GM18867 (cell line): ENCODE results near the gene ISYNA1.
A peak's percentile ranks its signal among the peaks of the same experiment; 100 is the strongest.

ENCODE experiments used
- ATAC-seq: cut with Tn5 transposase; IDR thresholded peaks from one replicate; pipeline ENCODE4 v1.9.1; 2021; ENCODE audit warnings: mild to moderate bottlenecking, moderate library complexity; ENCODE audit not compliant: unreplicated experiment

The ISYNA1 gene

DNA sequence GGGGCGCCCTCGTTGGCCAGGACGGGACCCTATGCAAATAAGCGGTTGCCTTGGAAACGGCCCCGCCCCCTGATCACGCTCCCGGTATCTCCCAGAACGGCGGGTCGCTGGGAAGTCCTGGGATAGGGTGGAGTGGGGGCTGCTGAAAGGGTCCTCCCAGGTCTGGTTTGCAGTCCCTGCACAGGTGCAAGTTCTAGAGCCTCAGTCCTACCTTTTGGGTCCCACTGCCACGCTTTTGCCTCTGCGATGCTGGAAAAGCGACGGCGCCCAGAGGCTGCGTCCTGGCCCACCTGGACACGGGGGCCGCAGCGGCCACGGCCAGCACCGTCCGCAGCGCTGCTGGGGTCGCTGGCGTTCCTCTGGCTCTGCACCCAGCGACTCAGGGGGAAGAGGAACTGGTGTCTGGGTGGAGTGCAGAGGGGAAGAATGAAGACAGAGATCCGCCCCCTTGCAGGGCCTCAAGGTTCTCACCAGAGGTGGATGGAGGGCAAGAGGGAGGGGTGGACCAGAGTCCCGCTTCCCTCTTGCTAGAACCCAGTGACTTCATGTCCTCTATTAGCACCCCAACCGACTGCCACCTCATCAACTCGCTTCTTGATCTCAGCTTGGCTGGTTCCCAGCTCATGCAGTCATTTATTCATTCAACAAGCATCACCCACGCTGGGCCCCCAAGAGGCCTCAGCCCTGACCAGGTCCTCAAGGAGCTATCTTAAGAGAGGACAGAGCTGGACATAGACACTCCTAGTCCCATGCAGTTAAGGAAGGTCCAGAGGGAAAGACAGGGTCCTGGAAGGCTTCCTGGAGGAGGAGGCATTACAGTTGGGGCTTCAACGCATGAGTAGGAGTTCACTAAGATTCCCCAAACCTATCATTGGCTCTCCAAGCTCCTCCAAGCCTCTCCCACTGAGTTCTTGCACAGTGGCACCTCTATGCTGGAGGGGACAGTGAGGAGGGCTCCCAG, 40.4 kb downstream of the ISYNA1 start, which contains the start of gene LRRC25:
Gene LRRC25 (minus strand): TSS at position 381 of the 961 bp plus-strand sequence. CDS start 659 bp downstream, outside the sequence.
- peak; percentile 53 for ATAC-seq

DNA sequence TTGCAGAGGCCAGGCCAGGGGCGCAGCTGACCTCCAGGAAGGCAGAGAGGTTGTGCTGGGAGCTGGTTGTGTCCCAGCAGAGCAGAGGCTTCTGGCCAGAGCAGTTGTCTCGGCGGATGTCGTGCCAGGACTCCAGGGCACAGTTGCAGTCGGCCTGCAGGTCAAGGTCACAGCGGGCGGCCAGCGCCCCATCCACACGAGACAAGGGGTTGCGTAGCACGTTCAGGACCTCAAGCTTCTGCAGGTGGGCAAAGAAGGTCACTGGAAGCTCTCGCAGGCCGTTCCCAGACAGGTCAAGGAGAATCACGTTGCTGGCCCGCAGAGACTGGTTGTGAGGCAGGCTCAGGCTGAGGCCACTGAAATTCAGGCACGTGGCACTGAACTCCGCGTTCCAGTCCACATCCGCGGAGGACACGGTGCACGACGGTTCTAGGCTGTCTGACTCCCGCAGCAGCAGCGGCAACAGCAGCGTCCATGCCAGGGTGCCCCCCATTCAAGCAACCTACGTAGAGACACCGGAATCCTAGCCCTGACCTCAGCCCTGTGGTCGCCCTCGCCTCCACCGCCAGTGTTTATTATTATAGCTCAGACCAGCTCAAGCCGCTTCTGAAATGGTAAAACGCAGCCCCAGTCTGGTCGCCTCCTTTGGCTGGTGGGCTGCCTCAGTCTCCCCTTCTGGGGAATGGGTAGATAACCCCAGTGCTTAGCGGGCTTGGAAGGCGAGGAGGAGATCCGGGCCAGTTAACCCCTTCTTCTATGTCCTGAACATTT, 41.3 kb downstream of the ISYNA1 start:
- ATAC-seq, result no peak

DNA sequence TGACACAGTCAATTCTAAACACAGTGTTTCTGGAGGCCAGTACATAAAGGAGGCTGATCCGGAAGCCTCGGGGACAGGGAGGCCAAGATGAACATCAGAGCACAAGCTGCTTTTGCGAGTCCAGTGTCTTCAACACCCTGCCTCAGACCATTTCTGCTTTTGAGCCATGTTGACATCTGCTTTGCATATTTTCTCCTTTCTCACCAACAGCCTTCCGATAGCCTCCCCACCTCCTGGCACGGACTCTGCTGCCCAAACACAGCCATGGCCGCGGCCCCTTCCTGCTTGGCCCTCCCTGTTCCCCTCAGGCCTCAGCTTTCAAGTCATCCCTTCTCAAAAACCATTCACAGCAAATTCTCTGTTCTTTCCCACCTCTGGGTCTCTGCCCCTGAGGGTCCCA, 44.1 kb downstream of the ISYNA1 start:
- ATAC-seq, result no peak

DNA sequence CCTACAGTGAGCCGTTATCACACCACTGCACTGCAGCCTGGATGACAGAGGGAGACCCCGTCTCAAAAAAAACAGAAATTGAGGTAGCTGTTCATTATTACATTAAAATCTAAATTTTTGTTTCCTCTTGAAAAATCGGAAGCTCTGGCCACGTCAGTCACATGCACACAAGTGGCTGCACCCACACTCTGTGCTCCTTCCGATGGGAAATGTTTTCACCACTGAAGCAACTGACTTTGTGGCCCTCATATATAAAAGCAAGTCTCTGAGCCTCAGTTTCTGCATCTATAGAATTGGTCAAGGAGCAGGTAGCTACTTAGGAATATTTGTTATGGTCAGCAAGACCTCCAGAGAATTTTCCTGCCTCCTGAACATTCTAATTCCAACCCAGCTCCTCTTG, 45.0 kb downstream of the ISYNA1 start:
- ATAC-seq, result no peak

DNA sequence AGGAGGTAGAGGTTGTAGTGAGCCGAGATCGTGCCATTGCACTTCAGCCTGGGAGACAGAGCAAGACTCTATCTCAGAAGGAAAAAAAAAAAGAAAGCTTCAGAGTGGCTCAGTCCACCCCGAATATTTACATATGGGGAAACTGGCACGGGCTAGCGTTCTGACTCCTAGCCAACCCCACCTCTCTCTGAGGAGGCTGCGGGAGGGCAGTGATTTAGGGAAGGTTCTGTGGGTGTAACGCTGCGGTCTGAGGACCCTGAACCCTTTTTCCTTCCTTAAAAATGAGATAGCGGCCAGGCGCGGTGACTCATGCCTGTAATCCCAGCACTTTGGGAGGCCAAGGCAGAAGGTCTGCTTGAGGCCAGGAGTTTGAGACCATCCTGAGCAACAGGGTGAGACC, 45.5 kb downstream of the ISYNA1 start:
- ATAC-seq, result no peak

DNA sequence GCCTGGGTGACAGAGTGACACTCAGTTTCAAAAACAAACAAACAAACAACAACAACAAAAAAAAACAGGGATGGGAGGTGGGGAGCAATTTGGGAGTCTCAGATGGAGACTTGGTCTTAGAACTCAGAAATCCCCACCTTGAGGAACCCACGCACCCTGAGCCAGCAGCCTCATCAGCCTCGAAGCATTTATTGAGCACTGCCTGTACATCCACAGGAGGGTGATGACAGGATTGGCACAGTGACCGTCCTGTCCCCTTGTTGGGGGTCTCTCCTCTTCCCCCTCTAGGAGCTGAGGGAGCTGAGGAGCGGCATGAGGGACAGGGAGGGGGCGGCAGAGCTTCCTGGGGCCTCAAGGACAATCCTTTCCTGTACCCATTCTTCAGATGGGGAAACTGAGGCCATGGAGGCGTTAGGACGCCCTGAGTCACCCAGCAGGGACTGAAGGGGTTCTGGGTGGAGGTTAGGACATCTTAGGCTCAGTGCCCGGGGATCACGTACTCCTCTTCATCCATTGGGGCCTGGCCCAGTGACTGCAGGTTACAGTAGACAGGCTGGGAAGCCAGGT, 46.3 kb downstream of the ISYNA1 start:
- ATAC-seq, result no peak

DNA sequence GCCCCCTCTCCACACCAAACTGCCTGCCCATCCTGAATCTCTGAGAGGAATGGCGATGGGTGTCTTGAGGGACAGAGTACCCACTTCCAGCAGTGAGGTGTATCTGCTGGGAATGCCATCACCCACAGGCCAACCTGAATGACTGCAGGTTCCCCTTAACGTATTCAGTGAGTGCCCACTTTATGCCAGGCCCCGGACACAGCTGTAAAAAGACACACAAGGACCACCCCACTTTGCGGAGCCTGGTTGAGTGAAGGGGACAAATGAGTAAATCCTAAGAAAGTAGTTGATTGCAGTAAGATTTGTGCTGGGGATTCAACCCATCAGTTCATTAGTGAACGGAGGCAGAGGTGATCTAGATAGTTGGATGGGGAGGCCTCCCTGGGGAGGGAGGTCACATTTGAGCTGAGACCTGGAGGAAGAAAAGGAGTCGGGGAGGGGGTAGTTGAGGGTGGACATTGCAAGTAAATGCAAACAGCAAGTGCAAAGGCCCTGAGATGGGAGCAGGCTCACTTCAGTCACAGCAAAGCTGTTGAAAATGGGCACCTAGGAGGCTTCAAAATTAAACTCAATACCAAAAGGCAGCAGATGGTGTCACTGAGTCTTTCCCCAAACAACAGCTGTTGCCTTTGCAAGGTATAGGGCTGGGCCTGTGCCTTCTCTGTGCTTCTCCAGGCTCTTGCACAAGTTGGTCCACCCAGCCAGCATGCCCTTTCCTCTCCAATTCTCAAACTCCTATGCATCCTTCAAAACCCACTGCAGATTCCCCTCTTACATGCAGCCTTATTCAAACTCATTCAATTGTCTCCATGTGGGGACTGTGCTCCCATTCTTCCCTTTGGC, 47.6 kb downstream of the ISYNA1 start:
- ATAC-seq, result no peak

DNA sequence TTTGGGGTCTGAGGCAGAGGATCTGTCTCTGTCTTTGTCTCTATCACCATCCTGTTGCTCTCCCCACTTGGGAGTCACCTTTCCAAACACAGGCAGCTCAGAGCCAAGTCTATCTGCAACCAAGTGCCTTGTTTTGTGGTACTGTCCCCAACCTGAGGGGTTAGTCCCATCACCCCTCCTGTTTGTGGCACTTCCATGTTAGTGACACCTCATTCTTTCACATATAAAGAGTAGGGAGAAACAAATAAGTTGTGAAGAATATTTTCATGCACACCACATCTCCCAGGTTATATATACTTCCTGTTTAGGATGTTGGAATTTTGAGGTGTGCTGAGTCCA, 48.2 kb downstream of the ISYNA1 start:
- ATAC-seq, result no peak

DNA sequence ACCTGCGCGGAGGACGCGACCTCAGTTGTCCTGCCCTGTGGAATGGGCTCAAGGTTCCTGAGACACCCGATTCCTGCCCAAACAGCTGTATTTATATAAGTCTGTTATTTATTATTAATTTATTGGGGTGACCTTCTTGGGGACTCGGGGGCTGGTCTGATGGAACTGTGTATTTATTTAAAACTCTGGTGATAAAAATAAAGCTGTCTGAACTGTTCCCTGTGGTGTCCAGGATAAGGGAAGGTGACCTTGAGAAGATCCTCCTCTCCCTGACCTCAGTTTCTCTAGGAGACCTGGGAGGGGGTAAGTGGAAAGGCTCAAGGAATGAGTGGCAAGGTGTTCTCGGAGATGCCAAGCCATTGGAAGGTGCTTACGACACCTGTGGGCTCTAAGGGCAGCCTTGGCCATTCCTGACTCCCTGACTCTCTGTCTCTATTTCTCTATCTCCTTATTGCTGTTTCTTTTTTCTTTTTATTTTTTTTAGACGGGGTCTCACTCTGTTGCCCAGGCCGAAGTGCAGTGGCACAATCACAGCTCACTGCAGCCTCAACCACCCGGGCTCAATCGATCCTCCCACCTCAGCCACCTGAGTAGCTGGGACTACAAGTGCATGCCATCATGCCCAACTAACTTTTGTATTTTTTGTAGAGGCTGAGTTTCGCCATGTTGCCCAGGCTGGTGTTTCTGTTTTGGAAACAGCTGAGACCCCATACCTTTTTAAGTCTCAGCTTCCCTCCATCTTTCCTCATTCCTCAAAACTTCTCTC, 48.8 kb downstream of the ISYNA1 start:
- ATAC-seq, result no peak

DNA sequence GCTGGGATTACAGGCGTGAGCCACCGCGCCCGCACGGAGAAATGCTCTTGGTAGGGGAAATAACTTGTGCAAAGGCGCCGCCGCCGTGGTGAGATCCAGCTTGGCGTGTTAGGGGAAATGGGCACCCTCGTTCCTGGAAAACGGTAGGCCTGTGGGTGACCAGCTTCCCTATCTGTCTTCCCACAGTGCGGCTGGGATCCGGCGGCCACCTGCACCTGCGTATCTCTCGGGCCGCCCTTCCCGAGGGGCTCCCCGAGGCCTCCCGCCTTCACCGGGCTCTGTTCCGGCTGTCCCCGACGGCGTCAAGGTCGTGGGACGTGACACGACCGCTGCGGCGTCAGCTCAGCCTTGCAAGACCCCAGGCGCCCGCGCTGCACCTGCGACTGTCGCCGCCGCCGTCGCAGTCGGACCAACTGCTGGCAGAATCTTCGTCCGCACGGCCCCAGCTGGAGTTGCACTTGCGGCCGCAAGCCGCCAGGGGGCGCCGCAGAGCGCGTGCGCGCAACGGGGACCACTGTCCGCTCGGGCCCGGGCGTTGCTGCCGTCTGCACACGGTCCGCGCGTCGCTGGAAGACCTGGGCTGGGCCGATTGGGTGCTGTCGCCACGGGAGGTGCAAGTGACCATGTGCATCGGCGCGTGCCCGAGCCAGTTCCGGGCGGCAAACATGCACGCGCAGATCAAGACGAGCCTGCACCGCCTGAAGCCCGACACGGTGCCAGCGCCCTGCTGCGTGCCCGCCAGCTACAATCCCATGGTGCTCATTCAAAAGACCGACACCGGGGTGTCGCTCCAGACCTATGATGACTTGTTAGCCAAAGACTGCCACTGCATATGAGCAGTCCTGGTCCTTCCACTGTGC, 49.6 kb downstream of the ISYNA1 start:
- ATAC-seq, result peak; percentile 61

DNA sequence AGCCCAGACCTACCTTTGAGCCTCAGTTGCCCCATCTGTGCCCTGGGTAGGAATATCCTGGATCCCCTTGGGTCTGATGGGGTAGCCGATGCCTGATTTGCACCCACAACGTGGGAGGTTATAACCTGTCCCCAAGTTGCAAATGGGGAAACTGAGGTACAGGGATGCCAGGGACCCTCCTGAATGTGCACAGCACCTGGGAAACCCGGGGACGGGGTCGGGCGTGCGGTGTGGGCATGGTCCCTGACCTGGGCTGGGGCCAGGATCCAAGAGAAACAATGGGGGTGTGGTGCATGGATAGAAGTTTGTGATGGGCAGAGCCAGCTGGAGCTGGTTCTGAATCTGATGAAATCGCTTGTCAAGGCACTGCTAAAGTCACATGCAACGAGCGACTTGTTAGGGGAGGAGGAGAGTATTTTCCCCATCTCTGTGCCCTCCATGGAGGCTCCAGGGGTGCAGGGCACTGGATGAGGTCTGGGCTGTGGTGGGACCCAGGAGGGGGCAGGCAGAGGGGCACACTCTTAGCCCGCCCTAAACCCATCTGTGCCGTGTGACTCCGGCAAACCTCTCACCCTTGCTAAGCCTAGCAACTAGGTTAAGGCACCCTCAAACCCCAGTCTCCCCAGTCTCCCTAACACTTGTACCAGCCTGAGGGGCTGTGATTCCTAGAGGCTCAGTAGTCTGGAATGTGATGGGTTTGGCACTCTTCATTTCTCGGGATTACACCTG, 51.2 kb downstream of the ISYNA1 start:
- no peak for ATAC-seq

DNA sequence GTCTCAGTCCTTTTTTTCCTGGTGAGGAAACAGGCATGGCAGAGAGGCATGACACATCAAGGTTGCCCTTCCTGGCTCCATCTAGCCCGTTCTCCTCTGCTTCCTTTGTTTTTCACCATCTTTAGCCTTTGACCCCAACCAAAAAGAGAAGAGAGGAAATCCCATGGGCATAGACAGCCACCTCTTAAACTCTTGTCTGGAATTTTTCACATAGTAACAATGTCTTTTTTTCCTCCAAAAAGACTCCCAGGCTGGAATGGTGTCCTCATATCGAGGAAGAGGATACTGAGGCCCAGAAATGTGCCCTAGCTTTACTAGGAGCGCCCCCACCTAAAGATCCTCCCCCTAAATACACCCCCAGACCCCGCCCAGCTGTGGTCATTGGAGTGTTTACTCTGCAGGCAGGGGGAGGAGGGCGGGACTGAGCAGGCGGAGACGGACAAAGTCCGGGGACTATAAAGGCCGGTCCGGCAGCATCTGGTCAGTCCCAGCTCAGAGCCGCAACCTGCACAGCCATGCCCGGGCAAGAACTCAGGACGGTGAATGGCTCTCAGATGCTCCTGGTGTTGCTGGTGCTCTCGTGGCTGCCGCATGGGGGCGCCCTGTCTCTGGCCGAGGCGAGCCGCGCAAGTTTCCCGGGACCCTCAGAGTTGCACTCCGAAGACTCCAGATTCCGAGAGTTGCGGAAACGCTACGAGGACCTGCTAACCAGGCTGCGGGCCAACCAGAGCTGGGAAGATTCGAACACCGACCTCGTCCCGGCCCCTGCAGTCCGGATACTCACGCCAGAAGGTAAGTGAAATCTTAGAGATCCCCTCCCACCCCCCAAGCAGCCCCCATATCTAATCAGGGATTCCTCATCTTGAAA, 52.0 kb downstream of the ISYNA1 start, which contains the start of gene GDF15:
Gene GDF15 (plus strand): TSS at position 484 of the 868 bp plus-strand sequence. CDS start 32 bp downstream, at position 516.
- ATAC-seq, result no peak

DNA sequence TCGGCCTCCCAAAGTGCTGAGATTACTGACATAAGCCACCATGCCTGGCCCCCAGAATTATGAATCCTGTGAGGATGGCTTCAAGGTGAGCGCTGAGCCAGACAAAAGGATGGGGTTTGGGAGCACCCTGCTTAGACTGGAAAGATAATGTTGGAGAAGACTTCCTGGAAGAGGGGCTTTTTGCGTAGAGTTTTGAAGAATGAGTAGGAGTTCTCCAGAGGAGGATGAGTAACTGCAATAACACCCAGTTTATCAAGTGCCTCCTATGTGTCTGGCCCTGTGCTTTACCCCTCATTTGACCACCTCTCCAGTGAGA, 52.6 kb downstream of the ISYNA1 start:
- ATAC-seq, result no peak

DNA sequence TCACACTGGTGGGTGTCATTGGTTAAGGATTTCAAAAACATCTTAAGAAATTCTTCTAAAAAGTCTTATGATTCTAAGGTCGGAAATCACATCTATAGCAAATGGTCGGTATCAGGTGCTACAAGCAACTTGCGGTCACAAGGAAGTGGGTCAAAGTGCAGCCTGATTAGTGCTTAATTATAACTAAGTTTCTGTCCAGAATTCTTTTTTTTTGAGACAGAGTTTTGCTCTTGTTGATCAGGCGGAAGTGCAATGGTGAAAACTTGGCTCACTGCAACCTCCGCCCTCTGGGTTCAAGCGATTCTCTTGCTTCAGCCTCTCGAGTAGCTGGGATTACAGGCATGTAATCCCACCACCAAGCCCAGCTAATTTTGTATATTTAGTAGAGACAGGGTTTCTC, 53.2 kb downstream of the ISYNA1 start:
- ATAC-seq, result no peak
